Activated CD4-positive, alpha-beta T cell treated with anti-CD3 and anti-CD28 coated beads, Interleukin-10, Interleukin-2, amounts not matched to agents 100 ng/mL and 50 ng/mL, durations not matched to agents 16 hours and 8 hours (primary cell): Measurements from ENCODE around the gene MFSD6L.
"Not testable (repeated sequence)": the region's sequence is repeated elsewhere in the genome, so short reads cannot be mapped to it uniquely, and the experiment has no call there.

Experiments
- DNase-seq: peaks from one replicate; pipeline ENCODE4 v3.0.0-alpha.2; 2020

Gene MFSD6L

DNA sequence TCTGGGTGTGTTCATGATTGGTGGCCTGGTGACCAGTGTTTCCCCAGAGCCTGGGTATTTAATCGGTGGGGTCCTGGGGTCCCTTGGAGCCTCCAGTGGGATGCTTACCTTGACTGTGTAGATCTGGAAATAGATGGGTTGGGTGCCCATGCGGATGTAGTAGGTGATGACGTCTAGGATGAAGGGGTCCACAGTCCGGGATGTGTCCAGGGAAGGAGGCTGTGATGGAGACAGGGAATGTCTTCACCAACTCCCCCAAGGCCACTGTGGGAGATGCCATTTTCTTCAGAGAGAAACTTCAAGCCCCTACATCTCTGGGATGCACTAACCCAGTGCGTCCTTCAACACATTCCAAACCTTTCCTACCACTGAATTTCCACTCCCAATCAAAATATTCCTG, 24.1 kb upstream of the MFSD6L start:
- DNase-seq: no peak

DNA sequence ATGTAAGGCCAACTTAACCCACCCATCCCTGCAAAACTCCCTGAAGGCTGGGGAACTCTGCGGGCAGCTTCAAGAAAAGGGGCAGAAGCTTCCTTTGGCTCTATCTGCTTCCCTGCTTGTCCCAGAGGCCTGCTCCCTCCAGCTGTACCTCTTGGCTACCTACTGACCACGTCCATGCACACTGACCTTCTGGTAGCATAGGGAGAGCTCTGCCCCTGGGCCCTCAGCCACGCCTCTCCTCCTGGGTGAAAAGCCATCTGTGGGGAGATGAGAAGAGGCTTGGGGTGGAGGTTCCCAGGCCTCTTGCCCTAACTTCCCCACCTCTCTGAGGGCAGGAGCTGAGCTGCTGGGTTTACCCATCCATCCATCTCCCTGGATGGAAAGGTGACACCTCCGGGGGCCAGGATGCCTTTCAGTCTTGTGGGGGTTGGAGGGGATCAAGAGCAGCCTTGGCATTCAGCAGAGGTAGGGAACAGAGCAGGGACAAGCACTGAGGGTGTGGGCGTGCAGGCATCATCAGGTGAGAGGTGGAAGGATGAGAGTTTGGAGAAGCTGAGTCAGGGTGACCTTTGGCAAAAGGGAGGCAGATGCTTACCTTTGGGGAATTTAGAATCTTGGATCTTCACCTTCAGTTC, 23.4 kb upstream of the MFSD6L start:
- DNase-seq: no peak

DNA sequence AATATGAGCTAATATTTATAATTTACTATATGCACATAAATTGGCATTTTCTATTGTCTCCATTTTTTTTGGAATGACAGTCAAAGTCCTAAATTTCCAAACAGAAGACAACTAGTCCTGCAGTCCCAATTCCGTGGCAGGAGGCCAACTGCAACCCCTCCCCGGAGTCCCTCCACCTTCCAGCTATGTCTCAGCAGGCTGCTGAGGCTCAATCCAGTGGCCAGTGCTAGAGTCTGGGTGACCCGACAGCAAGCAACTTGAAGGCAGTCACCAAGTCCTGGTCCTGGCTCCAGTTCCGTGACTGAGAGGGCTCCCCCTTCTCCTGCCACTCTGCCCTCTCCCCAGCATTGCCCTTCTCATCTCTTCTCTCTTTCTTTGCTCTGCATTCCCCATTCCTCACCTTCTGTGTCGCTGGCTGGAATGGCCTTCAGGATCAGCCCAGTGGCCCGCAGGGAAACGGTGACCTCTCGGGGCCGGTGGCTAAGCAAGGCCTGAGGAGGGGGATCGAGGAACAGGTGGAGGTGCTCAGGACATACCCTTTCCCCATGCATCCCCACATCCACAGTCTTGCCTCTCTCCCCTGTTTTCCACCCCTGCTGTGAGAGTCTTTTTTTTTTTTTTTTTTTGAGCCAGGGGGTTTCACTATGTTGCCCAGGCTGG, 22.4 kb upstream of the MFSD6L start:
- DNase-seq: no peak

DNA sequence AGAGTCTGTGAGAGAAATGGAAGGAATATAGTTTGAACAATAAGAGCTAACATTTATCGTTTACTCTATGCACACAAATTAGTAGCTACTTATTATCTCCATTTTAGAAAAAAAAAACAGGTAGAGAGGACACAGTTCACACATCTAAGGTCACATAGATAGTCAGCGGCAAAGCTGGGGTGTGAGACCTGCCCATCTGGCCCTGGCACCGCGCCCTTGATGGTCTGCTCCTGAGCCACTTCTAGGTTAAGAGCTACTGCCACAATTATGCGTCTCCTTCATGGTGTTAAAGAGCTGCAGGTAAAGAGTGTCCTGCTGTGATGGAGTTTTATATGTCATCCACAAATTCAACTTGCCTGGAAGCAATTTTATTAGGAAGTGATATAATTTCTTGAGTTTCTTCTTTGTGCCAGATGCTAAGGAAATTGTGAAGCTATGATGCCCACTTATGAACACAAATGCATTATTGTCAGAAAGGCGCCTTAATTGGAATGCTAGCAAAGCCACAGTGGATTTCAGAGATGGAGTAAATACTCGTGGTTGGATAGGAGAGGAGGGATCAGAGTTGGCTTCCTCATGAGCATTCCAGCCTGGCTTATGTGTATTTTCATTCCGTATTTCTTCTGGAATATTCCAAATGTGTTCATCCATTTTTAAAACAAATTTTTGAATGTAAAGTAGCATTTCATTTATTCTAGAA, 21.3 kb upstream of the MFSD6L start:
- DNase-seq: no peak

DNA sequence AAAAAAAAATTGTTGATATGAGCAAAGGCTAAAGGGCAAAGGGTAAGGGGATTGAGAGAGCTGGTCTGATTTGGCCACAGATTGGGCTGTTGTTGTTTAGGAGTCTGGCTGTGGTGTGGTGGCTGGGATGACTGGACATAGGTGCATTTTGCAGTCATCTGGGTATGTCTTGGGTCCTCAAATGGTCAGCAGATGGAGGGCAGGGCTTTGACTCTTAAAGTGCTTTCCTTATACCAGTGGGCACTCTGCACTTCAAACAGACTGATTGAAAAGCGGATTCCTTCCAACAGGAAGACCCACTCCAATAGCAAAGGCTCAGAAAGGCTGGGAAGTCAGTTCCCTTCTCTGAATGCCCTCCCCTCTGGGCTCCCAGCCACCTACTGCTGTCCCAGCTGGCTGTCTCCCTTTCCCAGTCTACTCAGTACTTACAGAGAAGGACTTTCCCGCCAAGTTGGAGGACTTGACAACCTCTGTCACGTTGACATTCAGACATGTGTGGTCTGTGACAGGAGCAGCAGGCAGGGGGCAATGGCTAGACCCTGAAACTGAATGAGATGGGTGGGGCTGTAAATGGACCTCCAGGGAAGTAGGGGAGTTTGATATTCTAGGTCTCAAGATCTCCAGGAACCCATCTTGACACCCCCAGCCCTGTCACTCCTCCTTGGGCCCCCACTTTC, 19.6 kb upstream of the MFSD6L start:
- DNase-seq: no peak

DNA sequence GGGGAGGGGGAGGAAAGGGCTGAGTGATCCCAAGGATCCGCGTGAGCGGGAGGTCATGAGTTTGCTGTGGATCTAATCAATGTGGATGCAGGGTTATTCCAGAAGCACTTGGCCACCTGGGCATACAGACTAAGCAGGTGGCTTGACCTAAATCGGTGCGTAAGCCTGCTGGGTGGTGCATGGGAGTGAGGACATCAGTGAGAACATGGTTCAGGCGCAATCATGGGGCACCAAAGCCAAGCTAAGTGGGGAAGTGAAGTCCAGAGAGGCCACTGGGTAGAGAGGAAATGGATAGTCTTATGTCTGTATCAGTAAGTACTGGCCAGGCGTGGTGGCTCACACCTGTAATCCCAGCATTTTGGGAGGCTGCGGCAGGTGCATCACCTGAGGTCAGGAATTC, 18.9 kb upstream of the MFSD6L start:
- no peak for DNase-seq

DNA sequence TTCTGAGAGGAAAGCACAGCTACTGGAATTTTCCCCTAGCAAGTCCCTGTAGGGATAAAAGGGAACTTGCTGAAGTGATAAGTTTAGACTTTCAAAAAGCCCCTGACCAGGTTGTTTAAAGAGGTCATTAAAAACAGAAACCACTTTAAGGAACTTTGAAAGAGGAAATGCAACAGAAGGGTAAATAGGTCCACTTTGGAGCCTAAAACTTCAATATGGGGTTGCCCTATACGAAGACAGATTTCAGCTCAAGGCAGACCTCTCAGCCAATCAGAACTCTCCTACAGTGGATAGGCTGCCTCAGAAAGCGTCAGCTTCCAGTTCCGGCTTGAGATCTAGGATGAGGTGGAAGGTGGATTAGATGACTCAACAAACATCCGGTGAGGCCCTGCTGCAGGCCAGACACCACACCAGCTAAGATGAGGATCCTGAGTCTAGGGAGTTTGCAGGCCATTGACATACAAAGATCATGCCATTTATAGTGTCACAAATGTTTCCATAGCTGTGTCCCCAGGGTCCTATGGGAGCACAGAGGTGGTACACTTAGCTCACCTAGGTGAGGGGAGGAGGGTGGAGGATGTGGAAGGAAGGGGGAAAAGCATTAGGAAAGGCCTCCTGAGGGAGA, 7.9 kb upstream of the MFSD6L start:
- DNase-seq: peak; percentile 59

DNA sequence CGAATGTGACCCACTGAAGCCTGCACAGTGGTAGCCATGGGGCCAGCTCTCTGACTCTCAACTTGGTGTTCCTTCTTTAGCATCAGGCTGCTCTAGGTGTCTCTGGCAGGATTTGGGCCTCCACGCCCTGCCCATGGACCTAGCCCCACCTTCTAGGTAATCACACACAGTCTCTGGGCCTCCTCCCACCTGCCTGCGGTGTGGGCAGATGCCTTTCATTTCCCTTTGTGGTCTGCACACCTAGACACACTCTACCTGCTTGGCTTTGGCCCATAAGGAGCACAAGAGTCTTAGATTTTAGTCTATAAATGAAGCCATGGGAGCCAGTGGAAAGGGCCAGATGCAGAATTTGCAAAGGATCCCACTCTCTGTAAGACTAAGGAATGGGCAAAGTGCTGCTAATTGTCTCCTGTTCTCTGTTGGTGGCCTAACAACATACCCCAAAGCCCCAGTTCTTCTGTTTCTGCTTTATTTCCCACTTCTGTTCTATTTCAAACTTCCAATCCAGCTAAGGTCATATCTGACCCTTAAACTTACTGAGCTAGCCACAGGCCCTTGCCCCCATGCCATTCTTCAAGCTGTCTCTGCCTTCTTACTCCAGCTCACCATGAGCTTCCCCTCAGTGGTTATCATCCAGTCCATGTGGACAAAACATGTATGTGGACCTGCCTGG, 7.2 kb upstream of the MFSD6L start:
- no peak for DNase-seq

DNA sequence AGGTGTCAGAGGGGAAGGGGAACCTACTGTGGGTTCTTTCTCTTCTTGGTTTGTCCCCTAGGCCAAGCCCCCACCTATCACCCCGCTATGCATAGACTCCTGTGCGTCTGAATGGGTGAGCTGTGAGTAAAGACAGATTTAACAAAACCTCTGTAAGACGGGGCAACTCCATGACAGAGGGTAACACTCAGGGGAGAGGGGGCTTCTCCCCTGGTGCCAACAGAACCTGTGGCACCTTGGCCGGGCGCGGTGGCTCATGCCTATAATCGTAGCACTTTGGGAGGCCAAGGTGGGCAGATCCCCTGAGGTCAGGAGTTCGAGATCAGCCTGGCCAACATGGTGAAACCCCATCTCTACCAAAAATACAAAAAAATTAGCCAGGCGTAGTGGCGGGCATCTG, 6.2 kb upstream of the MFSD6L start:
- not testable (repeated sequence) for DNase-seq

DNA sequence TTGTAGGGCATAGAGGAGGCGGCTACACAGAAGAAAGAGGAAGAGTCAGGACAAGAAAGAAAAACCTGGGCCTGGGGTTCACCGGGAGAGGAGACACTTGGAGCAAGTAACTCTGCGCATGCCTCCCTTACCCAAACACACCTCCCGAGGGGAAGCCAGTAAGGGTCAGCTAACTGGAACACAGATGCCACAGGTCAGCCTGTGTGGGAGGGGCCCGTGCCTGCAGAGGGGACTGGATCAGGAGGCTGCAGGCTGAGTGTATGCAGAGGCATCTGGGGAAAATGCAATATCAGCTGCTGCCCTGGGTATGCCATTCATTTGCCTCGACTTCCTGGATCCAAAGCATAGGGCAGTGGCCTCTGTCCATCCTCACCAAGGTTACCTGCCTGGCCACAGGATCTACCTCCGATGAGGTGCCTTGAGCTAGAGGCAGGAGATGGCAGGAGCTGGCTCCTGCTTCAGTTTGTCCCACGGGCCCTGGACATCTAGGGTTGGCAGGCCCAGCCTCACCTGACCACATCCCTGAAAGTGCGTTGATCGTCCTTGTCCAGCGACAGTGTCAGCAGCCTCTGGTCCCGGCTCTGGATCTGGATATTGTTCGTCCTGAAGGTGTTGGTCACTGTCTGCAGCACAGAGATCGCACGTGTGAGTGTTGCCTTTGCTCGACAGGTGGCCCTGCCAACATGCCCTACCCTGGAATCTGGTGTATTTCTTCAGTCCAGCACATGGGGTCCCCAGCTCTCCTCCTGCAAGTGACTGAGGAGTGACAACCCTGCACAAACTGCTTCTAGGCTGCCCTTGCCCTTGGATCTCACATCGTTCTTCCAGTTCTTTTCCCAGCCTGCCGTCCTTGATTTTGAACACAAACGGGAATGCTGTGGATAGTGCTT, 4.6 kb upstream of the MFSD6L start:
- no peak for DNase-seq

DNA sequence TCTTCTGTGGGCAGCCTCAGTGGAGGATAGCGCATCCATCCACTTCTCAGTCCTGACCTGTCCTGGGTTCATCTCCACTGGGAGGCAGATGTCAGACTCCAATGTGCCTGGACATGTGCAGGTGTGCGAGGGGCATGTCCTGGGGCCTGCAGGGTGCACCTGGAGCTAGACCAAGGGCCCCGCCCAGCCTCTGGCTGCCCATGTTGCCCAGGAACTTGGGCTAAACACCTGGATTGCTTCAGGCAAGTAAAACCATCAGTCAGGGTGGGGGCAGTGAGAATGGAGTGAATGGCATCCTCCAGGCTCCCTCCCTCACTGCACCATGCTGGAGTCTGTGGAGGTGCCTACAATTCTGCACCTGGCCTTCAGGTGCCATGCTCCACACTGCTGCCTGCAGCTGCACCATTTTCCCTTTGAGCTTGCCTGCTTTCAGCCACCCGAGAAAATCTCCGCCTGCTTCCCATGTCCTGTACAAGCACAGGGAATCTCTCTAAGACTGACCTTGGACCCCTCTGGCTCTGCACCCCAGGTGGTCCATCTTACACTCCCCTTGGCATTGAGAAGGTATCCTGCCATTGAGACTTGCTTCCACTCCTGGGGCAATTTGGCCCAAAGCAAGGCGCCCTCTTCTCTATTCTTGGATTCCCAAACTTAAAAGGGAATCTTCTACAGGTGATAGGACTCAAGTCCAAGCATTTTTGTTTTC, 2.1 kb upstream of the MFSD6L start:
- DNase-seq: no peak

DNA sequence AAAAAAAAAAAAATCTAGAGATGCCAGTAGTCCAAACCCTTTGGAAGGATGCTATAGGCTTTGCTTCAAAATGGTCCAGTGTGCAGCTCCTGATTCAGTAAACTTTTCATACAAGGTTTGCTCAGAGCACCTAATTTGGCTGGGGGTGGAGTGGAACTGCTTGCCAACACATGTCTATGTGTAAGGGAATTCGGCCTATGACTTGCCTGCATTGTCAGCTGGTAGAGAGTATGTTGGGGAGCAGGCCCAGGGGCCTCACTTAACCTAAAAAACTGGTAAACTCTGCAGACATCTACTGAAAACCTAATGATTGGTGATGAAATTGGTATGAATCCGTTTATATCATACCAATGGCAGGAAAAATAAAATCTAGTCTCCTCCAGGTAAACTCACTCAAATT, 1.5 kb upstream of the MFSD6L start:
- no peak for DNase-seq

DNA sequence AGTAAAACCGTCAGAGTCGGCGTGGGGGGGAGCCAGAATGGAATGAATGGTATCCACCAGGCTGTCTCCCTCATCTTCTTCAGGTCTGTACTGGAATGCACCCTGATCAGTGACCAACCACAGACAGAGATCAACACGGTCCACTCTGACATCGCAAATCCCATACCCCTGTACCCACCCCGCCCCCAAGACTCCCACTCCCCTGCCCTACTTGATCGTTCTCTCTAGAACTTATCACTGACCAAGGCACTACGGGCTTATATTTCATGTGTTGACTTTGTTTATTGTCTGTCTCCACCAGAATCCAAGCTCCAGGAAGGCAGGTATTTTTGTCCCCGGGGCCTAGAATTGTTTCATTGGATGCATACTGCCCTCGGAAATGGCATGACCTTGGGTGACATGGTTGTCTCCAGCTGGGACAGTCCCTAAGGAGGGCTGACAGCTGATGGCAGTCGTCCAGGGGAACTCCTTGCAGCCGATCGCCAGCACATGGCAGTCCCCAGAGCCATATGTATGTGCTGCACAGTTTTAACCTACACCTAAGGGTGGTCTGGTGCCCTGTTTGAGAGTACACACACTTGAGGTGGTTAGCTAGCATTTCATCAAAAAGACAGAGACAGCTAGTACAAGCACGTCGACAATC, 526 bp upstream of the MFSD6L start:
- no peak for DNase-seq

DNA sequence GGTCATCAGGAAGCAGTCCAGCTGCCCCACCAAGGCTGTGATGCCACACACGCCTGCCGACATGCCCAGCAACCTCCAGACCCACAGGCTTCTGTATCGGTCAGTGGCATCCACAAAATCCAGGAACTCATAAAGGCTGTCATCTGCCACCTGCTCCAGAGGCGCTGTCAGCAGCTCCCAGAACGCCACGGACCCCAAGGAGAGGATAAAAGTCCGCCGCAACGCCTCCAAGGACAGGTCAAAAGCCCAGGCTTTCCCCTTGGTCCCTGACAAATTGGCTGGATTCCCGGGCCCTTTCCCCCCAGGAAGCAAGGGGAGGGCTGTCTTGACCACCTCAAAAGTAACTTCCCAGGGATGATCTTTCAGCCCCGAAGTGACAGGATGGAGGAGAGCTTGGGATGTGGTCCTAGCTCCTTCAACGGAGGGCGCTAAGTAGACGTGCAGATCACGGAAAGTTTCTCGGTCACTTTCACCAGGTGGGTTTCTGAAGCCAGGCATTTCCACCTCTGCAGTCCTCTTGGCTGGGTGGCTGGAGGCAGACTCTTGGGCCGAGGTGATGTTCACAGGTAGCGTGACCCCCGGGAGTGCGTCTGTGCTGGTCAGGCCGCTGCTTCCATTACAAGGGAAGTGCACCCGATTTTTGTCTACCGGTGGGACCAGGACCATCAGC, 854 bp downstream of the MFSD6L start:
- no peak for DNase-seq

DNA sequence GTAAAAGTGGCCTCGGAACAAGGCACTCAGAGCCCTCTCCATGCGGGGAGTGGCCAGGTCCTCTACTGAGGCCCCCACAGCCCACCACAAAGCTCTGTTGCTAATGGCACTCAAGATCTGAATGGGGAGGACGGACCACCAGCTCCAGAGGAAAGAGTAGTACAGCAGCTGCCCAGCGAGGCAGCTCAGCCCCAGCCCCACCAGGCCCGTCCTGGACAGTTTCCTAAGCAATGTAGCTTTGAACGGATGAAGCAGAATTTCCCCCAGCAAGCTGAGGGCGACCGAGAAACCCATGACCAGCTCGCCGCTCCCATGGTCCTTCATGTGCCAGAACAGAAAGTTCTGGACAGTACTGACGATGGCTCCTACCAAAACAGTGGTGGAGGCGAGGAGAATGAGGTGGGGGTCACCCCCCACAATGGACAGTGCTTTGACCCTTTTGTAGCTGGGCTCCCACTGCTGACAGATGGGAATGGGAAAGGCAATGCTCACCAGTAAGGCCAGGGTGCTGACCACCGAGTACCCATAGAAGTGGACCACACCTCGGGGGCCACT, 1.5 kb downstream of the MFSD6L start:
- no peak for DNase-seq

DNA sequence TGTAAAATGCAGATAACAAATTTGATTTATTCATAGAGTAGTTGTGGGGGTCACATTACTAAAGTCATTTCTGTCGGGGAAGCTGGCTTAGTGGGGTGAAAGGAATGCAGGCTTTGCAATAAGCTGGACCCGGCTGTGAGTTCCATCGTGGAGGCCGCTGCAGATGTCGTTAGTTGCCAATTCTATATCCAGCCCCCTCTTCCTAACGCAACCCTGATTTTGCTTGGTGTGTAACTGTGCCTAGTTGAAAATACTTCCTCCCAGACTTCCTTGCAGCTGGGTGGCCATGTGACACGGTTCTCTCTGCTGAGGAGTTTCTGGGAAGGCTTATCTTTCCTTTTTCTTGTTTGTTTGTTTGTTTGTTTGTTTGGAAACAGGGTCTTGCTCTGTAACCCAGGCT, 4.5 kb downstream of the MFSD6L start:
- no peak for DNase-seq

DNA sequence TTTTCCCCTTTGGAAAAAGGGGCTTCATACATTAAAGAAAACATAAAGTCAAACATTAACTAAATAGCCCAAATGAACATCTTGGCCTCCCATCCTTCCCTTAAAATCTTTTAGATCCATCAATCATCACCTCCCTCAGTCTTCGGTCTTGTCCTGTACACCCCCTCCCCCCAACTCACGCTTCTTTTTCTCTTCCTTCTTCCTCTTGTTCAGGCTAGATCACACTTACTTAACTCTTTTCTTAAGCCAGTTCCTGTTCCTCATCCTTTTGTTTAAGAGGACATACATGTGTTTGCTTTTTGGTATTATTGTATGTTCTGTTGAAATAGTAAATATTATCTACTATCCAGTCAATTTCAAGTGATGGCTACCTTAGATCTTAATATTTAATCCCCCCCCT, 5.5 kb downstream of the MFSD6L start:
- DNase-seq: no peak

DNA sequence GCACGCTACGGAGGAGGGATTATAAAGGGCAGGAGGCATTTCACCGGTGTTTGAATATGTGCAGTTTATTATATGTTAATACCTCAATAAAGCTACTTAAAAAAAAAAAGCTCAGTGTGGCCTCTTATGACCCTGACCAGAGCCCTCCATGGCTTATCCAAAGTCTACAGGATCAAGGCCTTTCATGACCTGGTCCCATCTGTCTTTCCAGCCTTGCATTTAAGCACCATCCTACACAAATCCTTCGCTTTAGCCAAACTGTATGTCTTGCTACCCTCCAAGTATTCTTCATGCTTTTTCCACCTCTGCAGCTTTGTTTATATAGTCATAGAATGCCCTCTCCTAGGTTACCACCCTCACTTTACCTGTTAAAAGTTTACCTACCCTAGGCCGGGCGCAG, 6.5 kb downstream of the MFSD6L start:
- DNase-seq: no peak

DNA sequence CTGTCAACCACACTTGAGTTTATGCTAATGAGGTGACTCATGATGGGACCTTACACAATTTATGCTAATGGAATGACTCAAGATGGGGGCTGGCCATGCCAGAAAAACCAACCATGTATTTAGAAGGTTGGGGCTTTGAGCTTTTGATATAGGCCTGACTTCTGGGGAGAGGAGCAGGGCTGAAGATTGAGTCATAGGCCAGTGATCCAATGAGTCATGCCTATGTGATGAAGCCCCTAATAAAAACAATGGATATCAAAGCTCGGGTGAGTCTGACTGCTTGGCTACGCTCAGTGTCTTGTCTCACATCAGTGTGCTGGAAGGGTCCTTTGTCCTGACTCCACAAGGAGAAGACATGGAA, 7.3 kb downstream of the MFSD6L start:
- peak; percentile 18 for DNase-seq
